Mesenchymal stem cell (in vitro differentiated cells and primary cell): ENCODE results near the gene TXN.

Experiments
- DNase-seq: peaks from one replicate; pipeline ENCODE4 v3.0.0-alpha.2; 2013
- H2AFZ ChIP-seq: one replicate; pipeline ENCODE4 v1.6.1; 2013; ENCODE audit warnings: low read depth, mild to moderate bottlenecking, control low read depth, inconsistent platforms, low read length, moderate library complexity
- H2AK5ac ChIP-seq: 2 replicates; pipeline ENCODE4 v1.6.1; 2013; ENCODE audit warnings: low read length, moderate library complexity, mild to moderate bottlenecking, inconsistent platforms; ENCODE audit not compliant: severe bottlenecking
- H2BK120ac ChIP-seq: one replicate; pipeline ENCODE4 v1.6.1; 2013; ENCODE audit warnings: low read depth, mild to moderate bottlenecking, inconsistent platforms, low read length, moderate library complexity
- H2BK12ac ChIP-seq, 2 experiments: one replicate each; pipeline ENCODE4 v1.6.1; 2013; ENCODE audit warnings: inconsistent platforms in 2 of 2, low read length in 2 of 2, mild to moderate bottlenecking in 2 of 2, moderate library complexity in 2 of 2, control low read depth in 1 of 2
- H2BK15ac ChIP-seq: one replicate; pipeline ENCODE4 v1.6.1; 2013; ENCODE audit warnings: mild to moderate bottlenecking, low read depth, inconsistent platforms; ENCODE audit not compliant: poor library complexity, severe bottlenecking
- H2BK5ac ChIP-seq: 2 replicates; pipeline ENCODE4 v1.6.1; 2013; ENCODE audit warnings: low read depth, mild to moderate bottlenecking, low read length, control low read depth, inconsistent platforms; ENCODE audit not compliant: poor library complexity, severe bottlenecking
- H3K14ac ChIP-seq, 2 experiments: one replicate each; pipeline ENCODE4 v1.6.1; 2013; ENCODE audit warnings: inconsistent platforms in 2 of 2, low read length in 2 of 2, control low read depth in 1 of 2, mild to moderate bottlenecking in 1 of 2, moderate library complexity in 1 of 2
- H3K18ac ChIP-seq, 2 experiments: one replicate each; pipeline ENCODE4 v1.6.1; 2013; ENCODE audit warnings: inconsistent platforms in 2 of 2, low read length in 2 of 2, control low read depth in 1 of 2, low read depth in 1 of 2, mild to moderate bottlenecking in 1 of 2
- H3K23ac ChIP-seq, 2 experiments: one replicate each; pipeline ENCODE4 v1.6.1; 2013; ENCODE audit warnings: inconsistent platforms in 2 of 2, low read length in 2 of 2, mild to moderate bottlenecking in 2 of 2, moderate library complexity in 2 of 2, control low read depth in 1 of 2
- H3K27ac ChIP-seq: 2 replicates; pipeline ENCODE4 v1.5.1; 2013; ENCODE audit warnings: mild to moderate bottlenecking, moderate library complexity, low read length, control low read depth, inconsistent platforms; ENCODE audit not compliant: poor library complexity, severe bottlenecking
- H3K27me3 ChIP-seq, 2 experiments: 2 replicates each; pipeline versions ENCODE4 v1.6.1 to v1.7.0; 2013; ENCODE audit warnings: low read length in 2 of 2, mild to moderate bottlenecking in 2 of 2, moderate library complexity in 2 of 2, control low read depth in 1 of 2, inconsistent platforms in 1 of 2; ENCODE audit not compliant: control insufficient read depth in 1 of 2, insufficient read depth in 1 of 2
- H3K36me3 ChIP-seq, 2 experiments: 2 replicates each; pipeline versions ENCODE4 v1.6.1 to v1.7.0; 2013; ENCODE audit warnings: low read length in 2 of 2, control low read depth in 1 of 2, inconsistent platforms in 1 of 2, low read depth in 1 of 2, mild to moderate bottlenecking in 1 of 2; ENCODE audit not compliant: insufficient read depth in 2 of 2, control insufficient read depth in 1 of 2
- H3K4ac ChIP-seq, 2 experiments: one replicate each; pipeline ENCODE4 v1.6.1; 2013; ENCODE audit warnings: inconsistent platforms in 2 of 2, low read length in 2 of 2, mild to moderate bottlenecking in 2 of 2, moderate library complexity in 2 of 2, control low read depth in 1 of 2, low read depth in 1 of 2
- H3K4me1 ChIP-seq: 2 replicates; pipeline ENCODE4 v1.6.1; 2013; ENCODE audit warnings: low read depth, low read length, control low read depth; ENCODE audit not compliant: control insufficient read depth, insufficient read depth
- H3K4me2 ChIP-seq: 2 replicates; pipeline ENCODE4 v1.6.1; 2013; ENCODE audit warnings: low read length, mild to moderate bottlenecking, inconsistent platforms; ENCODE audit not compliant: poor library complexity, severe bottlenecking
- H3K4me3 ChIP-seq, 2 experiments: 2 replicates each; pipeline versions ENCODE4 v1.5.1 to v1.7.0; 2013; ENCODE audit warnings: low read length in 2 of 2, mild to moderate bottlenecking in 2 of 2, control low read depth in 1 of 2, low read depth in 1 of 2; ENCODE audit not compliant: insufficient read depth in 1 of 2
- H3K79me1 ChIP-seq: replicated peaks from 2 replicates; pipeline ENCODE4 v1.6.1; 2013; ENCODE audit warnings: mild to moderate bottlenecking, control low read depth, low read length, inconsistent platforms; ENCODE audit not compliant: poor library complexity, severe bottlenecking
- H3K9ac ChIP-seq: 2 replicates; pipeline ENCODE4 v1.7.0; 2013; ENCODE audit warnings: mild to moderate bottlenecking, low read length, moderate library complexity
- H3K9me3 ChIP-seq: 2 replicates; pipeline ENCODE4 v1.7.0; 2013; ENCODE audit warnings: mild to moderate bottlenecking, low read length; ENCODE audit not compliant: control insufficient read depth
- H4K8ac ChIP-seq: one replicate; pipeline ENCODE4 v1.6.1; 2013; ENCODE audit warnings: inconsistent platforms, mild to moderate bottlenecking, low read length, moderate library complexity
- H4K91ac ChIP-seq: one replicate; pipeline ENCODE4 v1.6.1; 2013; ENCODE audit warnings: mild to moderate bottlenecking, low read length, inconsistent platforms
- WGBS: methylation state at CpG from one replicate; pipeline ENCODE4 v1.1.7; 2013; ENCODE audit warnings: mixed read lengths; 5-methylcytosine and 5-hydroxymethylcytosine counted together

TXN gene

DNA sequence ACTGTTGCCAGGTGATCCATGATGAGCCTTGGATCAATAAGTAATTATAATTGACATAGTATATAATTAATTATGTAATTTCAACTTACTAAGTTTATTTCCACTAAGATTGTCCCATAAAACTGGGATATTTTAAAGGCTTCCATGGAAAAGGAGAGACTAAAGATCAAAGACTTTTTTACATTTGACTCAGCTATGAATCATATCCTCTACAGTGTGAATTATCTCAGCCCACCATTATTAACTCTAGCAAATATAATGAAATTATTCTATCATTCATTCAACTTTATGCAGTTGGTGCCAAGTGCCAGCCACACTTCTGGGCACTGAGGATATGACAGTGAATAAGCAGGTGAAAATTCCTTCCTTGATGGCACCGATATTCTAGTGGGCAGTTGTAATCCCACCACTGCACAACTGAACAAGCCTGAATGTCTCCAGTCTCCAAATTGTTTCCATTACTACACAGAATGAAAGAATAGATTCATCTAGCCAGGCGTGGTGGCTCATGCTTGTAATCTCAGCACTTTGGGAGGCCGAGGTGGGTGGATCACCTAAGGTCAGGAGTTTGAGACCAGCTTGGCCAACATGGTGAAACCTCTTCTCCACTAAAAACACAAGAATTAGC, 21.9 kb upstream of the TXN start:
- Histone ChIP-seq H2BK120ac (no peak overlapping the region), H3K14ac (no peak overlapping the region), H3K4me1 (peaks cover 1% of the 10 kb centered on the region), H3K27ac (no peak overlapping the region), H2BK5ac (no peak overlapping the region), H4K91ac (no peak overlapping the region), H3K9me3 (no peaks in the 10 kb centered on the region), H2AK5ac (no peak overlapping the region), H3K79me1 (no peaks in the 10 kb centered on the region), H3K4ac (no peak overlapping the region), H2AFZ (no peak overlapping the region), H3K36me3 (no peaks in the 10 kb centered on the region), H3K18ac (no peak overlapping the region), H4K8ac (no peak overlapping the region), H2BK15ac (no peak overlapping the region), H3K27me3 (no peaks in the 10 kb centered on the region), H3K4me2 (no peak overlapping the region), H3K9ac (no peak overlapping the region), H3K4me3 (no peak overlapping the region), H2BK12ac (no peak overlapping the region), H3K23ac (no peak overlapping the region)
- no peak for DNase-seq
- 92% methylated on average over 3 of the region's 3 CpGs for WGBS

DNA sequence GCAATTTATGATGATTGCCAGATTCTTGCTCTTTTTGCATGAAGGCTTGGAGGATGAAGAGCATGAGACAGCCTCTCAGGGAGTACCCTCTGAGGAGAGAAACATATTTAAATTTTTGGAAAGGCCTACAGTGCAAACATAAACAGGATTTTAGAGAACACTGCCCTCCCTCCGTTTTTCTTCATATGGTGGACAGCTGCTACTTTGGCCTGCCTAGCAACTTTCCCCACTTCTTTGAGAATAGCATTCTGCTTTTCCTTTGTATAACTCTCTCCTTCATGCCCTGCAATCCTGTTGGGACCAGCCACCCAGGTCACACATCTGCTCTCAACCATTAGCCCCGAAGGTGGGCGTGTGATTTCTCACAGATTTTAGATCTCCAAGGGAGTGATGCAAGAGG, 20.5 kb upstream of the TXN start:
- 77% methylated on average over 3 of the region's 3 CpGs for WGBS
- Histone ChIP-seq H4K8ac (no peak overlapping the region), H3K14ac (no peak overlapping the region), H2BK120ac (no peak overlapping the region), H3K18ac (no peak overlapping the region), H3K27me3 (no peaks in the 10 kb centered on the region), H2AFZ (no peak overlapping the region), H3K9me3 (no peaks in the 10 kb centered on the region), H2BK12ac (no peak overlapping the region), H3K27ac (no peak overlapping the region), H3K36me3 (no peaks in the 10 kb centered on the region), H3K4ac (no peak overlapping the region), H2AK5ac (no peak overlapping the region), H2BK5ac (no peak overlapping the region), H3K79me1 (no peaks in the 10 kb centered on the region), H3K4me1 (peaks cover 1% of the 10 kb centered on the region), H4K91ac (no peak overlapping the region), H3K23ac (no peak overlapping the region), H3K9ac (no peak overlapping the region), H3K4me2 (no peak overlapping the region), H3K4me3 (no peak overlapping the region), H2BK15ac (no peak overlapping the region)
- DNase-seq = no peak

GRCh38 chr9:110270211-110270995, 14.1 kb upstream of the TXN start:
- Histone ChIP-seq H3K14ac (no peak overlapping the region), H3K23ac (no peak overlapping the region), H2BK12ac (no peak overlapping the region), H2AK5ac (no peak overlapping the region), H3K79me1 (no peaks in the 10 kb centered on the region), H3K18ac (no peak overlapping the region), H2BK5ac (no peak overlapping the region), H3K9ac (no peak overlapping the region), H3K27ac (no peak overlapping the region), H3K4me1 (no peaks in the 10 kb centered on the region), H3K36me3 (no peaks in the 10 kb centered on the region), H2AFZ (no peak overlapping the region), H3K4me2 (no peak overlapping the region), H3K4ac (no peak overlapping the region), H4K8ac (no peak overlapping the region), H2BK15ac (no peak overlapping the region), H2BK120ac (no peak overlapping the region), H3K9me3 (no peaks in the 10 kb centered on the region), H3K27me3 (no peaks in the 10 kb centered on the region), H4K91ac (no peak overlapping the region), H3K4me3 (no peak overlapping the region)
- 89% methylated on average over 2 of the region's 3 CpGs for WGBS
- DNase-seq = no peak

DNA sequence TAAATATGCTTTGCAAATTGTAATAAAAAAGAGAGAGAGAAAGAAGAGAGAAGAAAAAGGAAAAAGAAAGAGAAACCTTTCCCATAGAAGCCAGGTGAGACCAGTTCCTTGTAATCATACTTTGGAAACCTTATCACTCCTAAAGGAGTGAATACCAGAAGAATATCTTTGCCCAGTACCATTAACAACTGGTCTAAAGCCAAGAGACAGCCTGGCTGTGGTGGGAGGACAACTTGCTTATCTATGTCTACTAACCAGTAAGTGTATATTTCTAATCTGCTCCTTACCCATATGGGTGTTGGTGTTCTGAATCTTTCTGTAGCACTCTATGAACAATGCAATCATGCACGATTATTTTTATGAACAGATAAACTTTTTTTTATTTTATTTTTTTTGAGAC, 10.5 kb upstream of the TXN start:
- no peaks in the 10 kb centered on the region for H3K36me3 ChIP-seq
- H2BK12ac ChIP-seq = no peak overlapping the region
- no peak overlapping the region for H4K91ac ChIP-seq
- no peak overlapping the region for H3K9ac ChIP-seq
- no peak overlapping the region for H2BK120ac ChIP-seq
- H4K8ac ChIP-seq = no peak overlapping the region
- H3K4me2 ChIP-seq = no peak overlapping the region
- no peak overlapping the region for H2BK15ac ChIP-seq
- no peaks in the 10 kb centered on the region for H3K79me1 ChIP-seq
- no peak overlapping the region for H2BK5ac ChIP-seq
- H3K23ac ChIP-seq = no peak overlapping the region
- H3K4ac ChIP-seq = no peak overlapping the region
- H3K14ac ChIP-seq = no peak overlapping the region
- H2AK5ac ChIP-seq = no peak overlapping the region
- H3K27ac ChIP-seq = no peak overlapping the region
- no peaks in the 10 kb centered on the region for H3K4me1 ChIP-seq
- no peak overlapping the region for H3K18ac ChIP-seq
- no CpG with 5 or more reads among the region's 1 CpG for WGBS
- no peak for DNase-seq
- no peaks in the 10 kb centered on the region for H3K27me3 ChIP-seq
- H3K4me3 ChIP-seq = no peak overlapping the region
- peaks cover 5% of the 10 kb centered on the region for H3K9me3 ChIP-seq
- H2AFZ ChIP-seq = no peak overlapping the region
